IPS-NIHi11 (cell line): ENCODE results near the gene MAST4.

ENCODE experiments used
- DNase-seq: peaks from one replicate; pipeline ENCODE4 v3.0.0; 2012; ENCODE audit warnings: mixed read lengths, low spot score

The MAST4 gene

GRCh38 chr5:67133217-67133616, 537.0 kb downstream of the MAST4 start:
- DNase-seq: no peak

GRCh38 chr5:67133776-67134175, 537.6 kb downstream of the MAST4 start:
- DNase-seq: no peak

GRCh38 chr5:67135381-67135984, 539.3 kb downstream of the MAST4 start:
- DNase-seq: no peak

- no peak for DNase-seq
These were observed 542.8 kb downstream of the MAST4 start for GRCh38 chr5:67139030-67139429.

- DNase-seq: no peak
These were observed 544.2 kb downstream of the MAST4 start for GRCh38 chr5:67140413-67140812.

GRCh38 chr5:67141644-67142043, 545.5 kb downstream of the MAST4 start:
- DNase-seq: no peak

- no peak for DNase-seq
These were observed 546.6 kb downstream of the MAST4 start for GRCh38 chr5:67142816-67143215.

- no peak for DNase-seq
These were observed 547.4 kb downstream of the MAST4 start for GRCh38 chr5:67143549-67143948.

GRCh38 chr5:67144183-67144639, 548.0 kb downstream of the MAST4 start:
- DNase-seq: no peak

GRCh38 chr5:67146574-67146973, 550.4 kb downstream of the MAST4 start:
- no peak for DNase-seq

- DNase-seq: no peak
These were observed 550.8 kb downstream of the MAST4 start for GRCh38 chr5:67146981-67147380.

GRCh38 chr5:67147760-67148159, 551.6 kb downstream of the MAST4 start:
- no peak for DNase-seq

GRCh38 chr5:67149057-67149950, 553.1 kb downstream of the MAST4 start:
- DNase-seq: no peak

GRCh38 chr5:67149951-67150523, 553.8 kb downstream of the MAST4 start:
- DNase-seq: peak; percentile 32

- DNase-seq: no peak
These were observed 556.2 kb downstream of the MAST4 start for GRCh38 chr5:67152400-67152799.

- DNase-seq: no peak
These were observed 557.1 kb downstream of the MAST4 start for GRCh38 chr5:67153292-67153691.

GRCh38 chr5:67154556-67155206, 558.5 kb downstream of the MAST4 start:
- DNase-seq: no peak

GRCh38 chr5:67156976-67157583, 560.9 kb downstream of the MAST4 start:
- peak; percentile 52 for DNase-seq

- DNase-seq: no peak
These were observed 564.1 kb downstream of the MAST4 start for GRCh38 chr5:67160272-67160671.

GRCh38 chr5:67160985-67161384, 564.8 kb downstream of the MAST4 start:
- DNase-seq: no peak

- no peak for DNase-seq
These were observed 565.6 kb downstream of the MAST4 start for GRCh38 chr5:67161767-67162166.

- no peak for DNase-seq
These were observed 567.1 kb downstream of the MAST4 start for GRCh38 chr5:67163231-67163756.
